BJ (cell line): ENCODE data around the gene DGKB. TPM values are rescaled to one million over a fixed set of nuclear protein-coding genes. Genes with fewer than 3 reads are reported as not detected.
A peak's percentile ranks its signal among the peaks of the same experiment; 100 is the strongest.

Experiments
- CTCF ChIA-PET: fragments of 350-600 bp; formaldehyde crosslinking; extraction: SDS; loops from one replicate; lab custom pipeline; 2021; ENCODE audit warnings: antibody characterized with exemption, inconsistent platforms; lab: Yijun Ruan, JAX
- POLR2A ChIA-PET: fragments of 300-600 bp; sonication (Branson Sonifier 250); formaldehyde crosslinking; extraction: SDS; loops from one replicate; lab custom pipeline; 2021; ENCODE audit warnings: antibody characterized with exemption; lab: Charles Lee
- DNase-seq: peaks from one replicate; pipeline ENCODE4 v3.0.0-alpha.2; 2011; ENCODE audit warnings: low read depth
- H3K27me3 ChIP-seq: 2 replicates; pipeline ENCODE4 v1.6.0; 2011; ENCODE audit warnings: low read length; ENCODE audit not compliant: control insufficient read depth, insufficient read depth
- H3K36me3 ChIP-seq: 2 replicates; pipeline ENCODE4 v1.5.1; 2011; ENCODE audit warnings: low read length; ENCODE audit not compliant: control insufficient read depth, insufficient read depth
- H3K4me3 ChIP-seq: 2 replicates; pipeline ENCODE4 v1.5.1; 2011; ENCODE audit warnings: low read depth, mild to moderate bottlenecking, control low read depth, low read length
- polyA minus RNA-seq: library from RNA; depleted of rRNA, polyadenylated mRNA; stranded (reverse); fragments of >200 nt; gene quantifications from 2 replicates; pipeline ENCODE4 v1.2.3, GENCODE V29; 2011; rRNA and poly(A)+ RNA removed
- polyA plus RNA-seq: library from polyadenylated mRNA; depleted of rRNA; stranded (reverse); fragments of >200 nt; gene quantifications from 2 replicates; pipeline ENCODE4 v1.2.3, GENCODE V29; 2011; rRNA removed
- TF ChIP-seq, protein P1 (sequence below): IDR thresholded peaks from 2 replicates; pipeline ENCODE4 v1.5.1; 2011; ENCODE audit warnings: low read depth, mild to moderate bottlenecking, control low read depth, inconsistent platforms, low read length, moderate library complexity; ENCODE audit not compliant: insufficient read depth

DGKB gene
- 0.05 and 0.09 TPM in 2 replicates for polyA plus RNA-seq
- polyA minus RNA-seq: 0.28 TPM in 1 of 2 replicates, not detected in the other

DNA sequence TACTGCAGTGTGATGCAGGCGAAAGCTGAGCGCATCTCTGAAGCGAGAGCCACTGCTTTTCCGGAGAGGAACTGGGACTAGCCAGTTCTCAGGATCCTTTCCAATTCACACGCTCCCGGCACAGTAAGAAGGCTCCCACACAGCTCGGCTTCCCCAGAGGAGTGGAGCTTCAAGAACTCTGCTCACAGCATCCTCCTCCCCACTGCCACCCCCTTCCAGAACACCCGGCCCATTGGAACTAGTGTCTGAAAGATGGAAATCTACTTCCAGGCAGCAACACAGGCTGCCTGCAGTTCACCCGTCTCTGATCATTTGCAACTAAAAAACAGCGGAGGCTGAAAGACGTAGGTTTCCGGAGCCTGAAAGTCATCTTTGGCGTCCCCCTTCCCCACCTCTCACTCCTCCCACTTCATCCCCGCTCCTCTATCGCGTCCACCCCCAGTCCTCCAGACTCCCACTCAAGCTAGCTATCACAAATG is at the start of gene DGKB:
Gene DGKB, minus strand, starts transcription at position 163 of the 479 bp plus-strand sequence.
- CTCF ChIA-PET: no interaction called here
- POLR2A ChIA-PET: no interaction called here

DNA sequence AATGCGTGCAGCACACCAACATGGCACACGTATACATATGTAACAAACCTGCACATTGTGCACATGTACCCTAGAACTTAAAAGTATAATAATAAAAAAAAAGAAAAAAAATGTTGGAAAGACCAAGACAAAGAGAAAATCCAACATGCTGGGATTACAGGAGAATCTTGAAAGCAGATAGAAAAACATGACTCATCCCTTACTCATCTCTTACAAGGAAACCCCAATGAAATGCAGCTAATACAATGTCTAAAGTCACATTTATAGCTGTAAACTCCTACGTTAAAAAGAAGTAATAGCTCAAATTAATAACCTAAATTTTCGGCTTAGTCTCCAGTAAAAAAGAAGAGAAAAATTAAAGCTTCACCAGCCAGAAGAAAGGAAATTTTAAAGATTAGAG is 47.5 kb upstream of the DGKB start:
- POLR2A ChIA-PET: no interaction called here
- TF ChIP-seq, protein P1, sequence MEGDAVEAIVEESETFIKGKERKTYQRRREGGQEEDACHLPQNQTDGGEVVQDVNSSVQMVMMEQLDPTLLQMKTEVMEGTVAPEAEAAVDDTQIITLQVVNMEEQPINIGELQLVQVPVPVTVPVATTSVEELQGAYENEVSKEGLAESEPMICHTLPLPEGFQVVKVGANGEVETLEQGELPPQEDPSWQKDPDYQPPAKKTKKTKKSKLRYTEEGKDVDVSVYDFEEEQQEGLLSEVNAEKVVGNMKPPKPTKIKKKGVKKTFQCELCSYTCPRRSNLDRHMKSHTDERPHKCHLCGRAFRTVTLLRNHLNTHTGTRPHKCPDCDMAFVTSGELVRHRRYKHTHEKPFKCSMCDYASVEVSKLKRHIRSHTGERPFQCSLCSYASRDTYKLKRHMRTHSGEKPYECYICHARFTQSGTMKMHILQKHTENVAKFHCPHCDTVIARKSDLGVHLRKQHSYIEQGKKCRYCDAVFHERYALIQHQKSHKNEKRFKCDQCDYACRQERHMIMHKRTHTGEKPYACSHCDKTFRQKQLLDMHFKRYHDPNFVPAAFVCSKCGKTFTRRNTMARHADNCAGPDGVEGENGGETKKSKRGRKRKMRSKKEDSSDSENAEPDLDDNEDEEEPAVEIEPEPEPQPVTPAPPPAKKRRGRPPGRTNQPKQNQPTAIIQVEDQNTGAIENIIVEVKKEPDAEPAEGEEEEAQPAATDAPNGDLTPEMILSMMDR: no peak
- CTCF ChIA-PET: interaction anchor here (1.6 kb wide), 1 partner anchor 66 kb away, joined by 4 read pairs; no protein-coding TSS in a partner anchor
- Histone ChIP-seq H3K4me3 (no peak overlapping the region), H3K27me3 (no peaks in the 10 kb centered on the region), H3K36me3 (no peaks in the 10 kb centered on the region)
- no peak for DNase-seq

More for the DNA sequence above, at the start of gene DGKB:
- Histone ChIP-seq H3K36me3 (no peaks in the 10 kb centered on the region), H3K4me3 (peak within 1 kb of the TSS; percentile 27), H3K27me3 (0 out of 2 replicates have a peak, but pooled peaks cover 2% of the 10 kb centered on the region)
- no peak for DNase-seq
- TF ChIP-seq, protein P1: no peak

DNA sequence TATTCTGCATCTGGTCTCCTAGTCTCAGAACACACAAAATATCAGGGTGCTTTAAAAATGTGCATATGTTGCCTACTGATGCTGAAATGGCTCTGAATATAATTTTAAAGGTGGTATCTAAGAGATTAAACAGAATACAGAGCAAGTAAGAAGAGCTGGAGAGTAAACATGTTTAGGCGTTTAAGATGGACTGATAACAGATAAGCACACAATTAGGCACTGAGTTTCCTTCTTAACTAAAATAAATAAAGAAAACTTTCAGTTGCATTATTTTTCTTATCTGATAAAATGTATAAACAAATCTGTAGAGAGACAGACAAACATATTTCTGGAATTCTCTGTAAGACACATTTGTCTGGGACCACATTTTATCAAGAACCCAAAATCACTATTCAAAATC is 35.6 kb upstream of the DGKB start:
- POLR2A ChIA-PET: no interaction called here
- Histone ChIP-seq H3K36me3 (no peaks in the 10 kb centered on the region), H3K27me3 (no peaks in the 10 kb centered on the region), H3K4me3 (no peak overlapping the region)
- TF ChIP-seq, protein P1: no peak
- no peak for DNase-seq
- CTCF ChIA-PET: no interaction called here

DNA sequence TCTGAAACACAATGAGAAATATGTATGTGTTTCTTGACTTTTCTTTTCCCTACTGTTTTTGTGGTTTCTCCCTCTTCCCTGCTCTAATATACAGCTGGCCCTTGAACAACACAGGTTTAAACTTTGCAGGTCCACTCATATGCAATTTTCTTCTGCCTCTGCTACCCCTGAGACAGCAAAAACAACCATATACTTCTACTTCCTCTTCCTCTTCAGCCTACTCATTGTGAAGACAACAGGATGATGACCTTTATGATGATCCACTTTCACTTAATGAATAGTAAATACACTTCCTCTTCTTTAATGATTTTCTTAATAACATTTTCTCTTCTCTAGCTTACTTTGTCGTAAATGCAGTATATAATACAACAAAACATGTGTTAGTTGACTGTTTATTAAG is 35.0 kb upstream of the DGKB start:
- CTCF ChIA-PET: no interaction called here
- Histone ChIP-seq H3K4me3 (no peak overlapping the region), H3K36me3 (no peaks in the 10 kb centered on the region), H3K27me3 (no peaks in the 10 kb centered on the region)
- TF ChIP-seq, protein P1: no peak
- POLR2A ChIA-PET: no interaction called here
- no peak for DNase-seq

DNA sequence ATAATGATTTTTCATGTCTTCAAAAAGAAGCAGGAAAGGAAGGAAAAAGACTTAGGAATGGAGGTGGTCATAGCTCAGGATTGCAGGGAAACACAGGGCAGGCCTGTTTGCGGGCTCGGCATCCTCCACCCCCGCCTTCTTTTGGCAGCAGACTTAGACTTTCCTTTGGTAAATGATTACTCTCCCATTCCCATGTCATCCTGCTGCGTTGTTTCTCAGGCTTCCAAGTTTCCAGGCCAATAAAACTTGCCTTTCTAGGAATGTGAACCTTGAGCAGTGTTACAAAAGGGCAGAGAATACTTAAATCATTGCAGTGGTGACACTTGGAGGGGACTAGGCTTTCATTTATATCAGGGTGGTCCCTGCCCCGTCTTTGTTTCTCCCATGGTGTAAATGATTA is 34.0 kb upstream of the DGKB start:
- H3K27me3 ChIP-seq: no peaks in the 10 kb centered on the region
- CTCF ChIA-PET: no interaction called here

More for the DNA sequence above, 34.0 kb upstream of the DGKB start:
- DNase-seq: peak; percentile 10
- no peak overlapping the region for H3K4me3 ChIP-seq
- TF ChIP-seq, protein P1: no peak
- POLR2A ChIA-PET: no interaction called here
- H3K36me3 ChIP-seq: no peaks in the 10 kb centered on the region
